GM12865 (cell line): ENCODE results near the gene DNALI1.
"Not testable (repeated sequence)": the region's sequence is repeated elsewhere in the genome, so short reads cannot be mapped to it uniquely, and the experiment has no call there.

Experiments used
- DNase-seq: peaks from one replicate; pipeline ENCODE4 v3.0.0; 2010; ENCODE audit warnings: low read depth
- H3K4me3 ChIP-seq: 2 replicates; pipeline ENCODE4 v1.5.1; 2011; ENCODE audit warnings: mild to moderate bottlenecking, low read depth, low read length, control low read depth
- TF ChIP-seq, protein P1 (sequence below): IDR thresholded peaks from 2 replicates; pipeline ENCODE4 v1.5.1; 2011; ENCODE audit warnings: low read length, control low read depth, low read depth, inconsistent platforms; ENCODE audit not compliant: insufficient read depth; ENCODE audit errors: missing control alignments

DNALI1 gene

DNA sequence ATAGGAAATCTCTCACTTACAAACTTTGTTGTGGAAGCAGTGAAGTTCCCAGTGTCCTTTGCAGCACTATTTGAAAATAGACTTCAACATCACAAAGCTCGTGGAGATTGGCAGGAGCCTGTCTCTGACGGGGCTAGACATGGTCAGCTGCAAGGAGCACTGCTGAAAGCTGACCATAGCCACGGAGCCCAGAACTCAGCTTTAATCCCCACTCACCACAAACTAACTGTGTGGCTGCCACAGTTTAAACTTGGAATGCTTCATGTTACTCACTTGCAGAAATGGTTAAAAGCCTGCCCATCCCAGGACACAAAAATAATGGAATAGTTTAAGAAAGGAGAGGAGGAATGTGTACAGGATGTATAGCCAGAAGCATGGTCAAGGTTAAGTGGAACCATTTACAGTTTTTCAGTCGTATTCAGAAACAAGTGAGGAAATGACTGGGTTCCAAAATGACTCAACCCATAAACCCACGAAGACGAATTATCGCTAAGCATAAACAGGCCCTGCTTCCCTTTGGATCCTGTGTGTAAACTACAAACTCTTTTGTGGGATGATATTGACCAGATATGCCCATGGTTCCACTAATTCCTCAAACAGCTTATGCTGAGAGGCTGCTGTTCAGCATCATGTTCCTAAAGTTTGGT, 18.2 kb downstream of the DNALI1 start:
- peak; percentile 14 for DNase-seq
- TF ChIP-seq, protein P1, sequence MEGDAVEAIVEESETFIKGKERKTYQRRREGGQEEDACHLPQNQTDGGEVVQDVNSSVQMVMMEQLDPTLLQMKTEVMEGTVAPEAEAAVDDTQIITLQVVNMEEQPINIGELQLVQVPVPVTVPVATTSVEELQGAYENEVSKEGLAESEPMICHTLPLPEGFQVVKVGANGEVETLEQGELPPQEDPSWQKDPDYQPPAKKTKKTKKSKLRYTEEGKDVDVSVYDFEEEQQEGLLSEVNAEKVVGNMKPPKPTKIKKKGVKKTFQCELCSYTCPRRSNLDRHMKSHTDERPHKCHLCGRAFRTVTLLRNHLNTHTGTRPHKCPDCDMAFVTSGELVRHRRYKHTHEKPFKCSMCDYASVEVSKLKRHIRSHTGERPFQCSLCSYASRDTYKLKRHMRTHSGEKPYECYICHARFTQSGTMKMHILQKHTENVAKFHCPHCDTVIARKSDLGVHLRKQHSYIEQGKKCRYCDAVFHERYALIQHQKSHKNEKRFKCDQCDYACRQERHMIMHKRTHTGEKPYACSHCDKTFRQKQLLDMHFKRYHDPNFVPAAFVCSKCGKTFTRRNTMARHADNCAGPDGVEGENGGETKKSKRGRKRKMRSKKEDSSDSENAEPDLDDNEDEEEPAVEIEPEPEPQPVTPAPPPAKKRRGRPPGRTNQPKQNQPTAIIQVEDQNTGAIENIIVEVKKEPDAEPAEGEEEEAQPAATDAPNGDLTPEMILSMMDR, result no peak
- H3K4me3 ChIP-seq, result no peak overlapping the region

DNA sequence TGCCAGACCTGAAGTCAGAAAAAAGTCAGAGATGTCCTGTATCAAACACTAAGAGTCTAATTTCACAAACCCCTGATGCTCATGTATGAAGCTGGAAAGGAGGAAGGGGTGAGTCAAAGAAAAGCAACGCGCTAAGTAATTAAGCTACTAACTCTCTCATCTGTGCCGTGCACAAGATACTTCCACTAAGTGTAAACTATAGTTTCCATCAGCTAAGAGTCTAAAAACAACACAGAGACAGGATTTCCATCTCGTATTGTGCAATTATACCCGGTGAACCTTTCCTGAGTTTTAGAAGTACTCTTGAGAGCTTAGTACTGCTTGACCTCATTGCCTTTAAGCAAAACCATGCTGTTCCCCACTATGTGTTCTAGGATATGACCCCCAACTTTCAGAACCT, 19.0 kb downstream of the DNALI1 start:
- no peak for DNase-seq
- TF ChIP-seq, protein P1, result no peak
- H3K4me3 ChIP-seq, result no peak overlapping the region

DNA sequence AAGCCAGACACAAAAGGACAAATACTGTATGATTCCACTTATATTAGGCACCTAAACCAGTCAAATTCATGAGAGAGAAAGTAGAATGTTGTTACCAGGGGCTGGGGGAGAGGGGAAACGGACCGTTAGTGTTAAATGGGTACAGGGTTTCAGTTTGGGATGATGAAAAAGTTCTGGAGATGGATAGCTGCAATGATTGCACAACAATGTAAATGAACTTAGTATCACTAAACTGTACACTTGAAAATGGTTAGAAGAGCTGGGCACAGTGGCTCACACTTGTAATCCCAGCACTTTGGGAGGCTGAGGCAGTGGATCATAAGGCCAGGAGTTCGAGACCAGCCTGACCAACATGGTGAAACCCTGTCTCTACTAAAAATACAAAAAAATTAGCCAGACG, 27.8 kb downstream of the DNALI1 start:
- DNase-seq, H3K4me3 ChIP-seq: not testable (repeated sequence)

DNA sequence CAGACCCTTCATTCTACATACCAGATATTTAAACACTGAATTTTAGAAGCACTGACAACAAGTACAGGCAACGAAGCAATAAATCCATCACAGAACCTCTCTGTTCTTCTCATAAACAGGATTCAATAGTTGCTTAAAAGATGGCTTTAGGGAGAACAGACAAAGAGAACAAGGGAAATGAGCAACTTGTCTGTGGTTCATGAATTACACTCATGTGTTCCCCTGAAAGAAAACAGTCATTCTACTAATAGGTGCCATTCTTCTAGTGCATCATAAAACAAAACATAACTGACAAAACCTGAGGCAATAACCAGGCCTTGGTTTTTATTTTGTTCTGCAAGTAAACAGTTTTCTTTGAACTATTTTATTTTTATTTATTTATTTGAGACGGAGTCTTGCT, 32.2 kb downstream of the DNALI1 start:
- H3K4me3 ChIP-seq, result no peak overlapping the region
- DNase-seq, result no peak
- TF ChIP-seq, protein P1, result no peak

DNA sequence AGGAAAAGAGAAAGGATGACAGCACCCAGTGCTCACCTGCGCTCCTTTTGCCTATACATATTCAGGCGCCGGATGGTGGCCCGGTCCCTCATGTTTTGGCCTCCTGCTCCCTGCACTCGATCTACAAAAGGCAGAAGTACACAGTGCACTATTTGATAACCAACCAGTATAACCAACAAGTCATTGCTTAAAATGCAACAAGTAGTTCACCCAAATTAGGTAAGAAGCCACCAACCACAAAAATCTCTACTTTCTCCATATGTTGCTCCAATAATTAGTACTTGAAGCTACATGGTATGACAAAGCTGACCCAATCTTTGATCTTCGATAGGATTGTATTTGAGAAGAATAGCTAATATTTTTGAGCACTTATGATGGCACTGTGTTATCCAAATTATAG, 37.0 kb downstream of the DNALI1 start:
- H3K4me3 ChIP-seq, result no peak overlapping the region
- TF ChIP-seq, protein P1, result no peak
- no peak for DNase-seq

DNA sequence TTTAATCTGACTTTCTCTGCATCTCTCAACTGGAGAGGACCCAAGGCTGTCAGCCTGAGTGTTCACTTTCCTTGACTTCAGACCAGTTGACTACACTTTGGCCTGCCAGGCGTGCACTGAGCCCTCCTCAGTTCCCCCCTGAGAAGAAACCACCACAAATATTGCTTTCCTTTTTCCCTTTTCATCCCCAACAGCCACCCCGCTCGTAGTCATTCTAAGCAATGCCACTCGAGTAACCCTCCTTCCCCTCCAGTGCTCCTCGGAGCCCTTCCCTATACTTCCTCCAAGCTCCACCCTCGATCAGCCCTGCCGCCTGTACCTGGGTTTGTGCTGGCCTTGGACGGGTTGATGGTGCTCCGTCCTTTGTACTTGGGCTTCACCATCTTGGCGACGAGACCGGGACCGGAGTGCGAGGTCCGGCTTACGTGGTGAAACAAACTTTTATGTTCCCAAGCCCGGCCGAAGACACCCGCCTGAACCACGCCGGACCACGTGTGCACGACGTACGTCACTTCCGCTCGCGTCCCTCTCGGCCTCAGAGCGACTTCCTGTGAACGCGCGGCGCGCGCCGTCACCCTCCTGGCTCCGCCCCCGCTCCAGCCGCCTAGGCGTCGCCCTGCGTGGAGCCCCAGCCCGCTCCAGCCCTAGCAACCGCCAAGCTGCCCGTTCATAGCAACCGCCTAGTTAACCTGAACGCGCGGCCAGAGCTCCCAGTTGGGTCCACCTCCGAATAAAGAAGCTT, 38.9 kb downstream of the DNALI1 start, which contains the start of gene GNL2:
GNL2 (minus strand) TSS at position 498 of the 742 bp plus-strand sequence; CDS start at position 383, 115 bp downstream.
- H3K4me3 ChIP-seq, result peak within 1 kb of the TSS; percentile 96
- DNase-seq, result peak; percentile 96
- TF ChIP-seq, protein P1, result no peak

DNA sequence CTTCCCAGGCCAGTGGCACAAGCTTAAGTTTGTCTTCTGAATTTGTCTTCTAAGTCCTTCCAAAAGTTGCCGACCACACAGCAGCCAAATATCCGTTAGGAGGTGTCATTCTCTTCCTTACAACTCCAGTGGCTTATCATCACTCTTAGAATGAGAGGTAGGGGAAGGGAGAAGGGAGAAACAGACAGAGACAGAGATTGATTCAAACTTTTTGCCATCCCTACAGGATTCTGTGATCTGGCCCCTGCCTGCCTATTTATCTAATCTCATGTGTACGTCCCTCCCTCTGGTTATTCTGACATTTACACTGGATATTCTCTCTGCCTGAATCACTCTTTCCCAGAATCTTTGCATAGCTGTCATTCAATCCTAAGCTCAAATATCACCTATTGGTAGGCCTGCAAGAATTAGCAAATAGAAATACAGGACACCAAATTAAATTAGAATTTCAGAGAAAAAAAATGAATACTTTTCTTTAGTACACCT, 39.5 kb downstream of the DNALI1 start:
- peak overlapping the region; percentile 49 for H3K4me3 ChIP-seq
- TF ChIP-seq, protein P1, result no peak
- DNase-seq, result no peak
